GM21737 (cell line): ENCODE results near the gene BSG.
"Not testable (repeated sequence)": the region's sequence is repeated elsewhere in the genome, so short reads cannot be mapped to it uniquely, and the experiment has no call there.

Experiments
- ATAC-seq: cut with Tn5 transposase; IDR thresholded peaks from one replicate; pipeline ENCODE4 v1.9.1; 2021; ENCODE audit warnings: mild to moderate bottlenecking, moderate library complexity; ENCODE audit not compliant: unreplicated experiment

The BSG gene

GRCh38 chr19:602391-603301 lies 30.2 kb downstream of the BSG start:
- no peak for ATAC-seq

- not testable (repeated sequence) for ATAC-seq
Measured at GRCh38 chr19:603302-603639, 30.9 kb downstream of the BSG start.

- not testable (repeated sequence) for ATAC-seq
Measured at GRCh38 chr19:603779-604178, 31.4 kb downstream of the BSG start.

GRCh38 chr19:604355-604754 lies 32.0 kb downstream of the BSG start:
- ATAC-seq = no peak

GRCh38 chr19:605061-605971 lies 32.9 kb downstream of the BSG start:
- not testable (repeated sequence) for ATAC-seq

- no peak for ATAC-seq
Measured at GRCh38 chr19:607301-608154, 35.1 kb downstream of the BSG start.

GRCh38 chr19:608155-609003 lies 36.0 kb downstream of the BSG start:
- no peak for ATAC-seq

- no peak for ATAC-seq
Measured at GRCh38 chr19:609004-609346, 36.6 kb downstream of the BSG start.

GRCh38 chr19:610071-610800 lies 37.8 kb downstream of the BSG start:
- no peak for ATAC-seq

- no peak for ATAC-seq
Measured at GRCh38 chr19:610801-611480, 38.5 kb downstream of the BSG start.

GRCh38 chr19:611481-611868 lies 39.1 kb downstream of the BSG start:
- ATAC-seq = no peak

- no peak for ATAC-seq
Measured at GRCh38 chr19:612941-613340, 40.5 kb downstream of the BSG start.

- no peak for ATAC-seq
Measured at GRCh38 chr19:613732-614567, 41.6 kb downstream of the BSG start.

GRCh38 chr19:615619-616018 lies 43.2 kb downstream of the BSG start:
- no peak for ATAC-seq

- no peak for ATAC-seq
Measured at GRCh38 chr19:616062-616700, 43.8 kb downstream of the BSG start.

- no peak for ATAC-seq
Measured at GRCh38 chr19:616747-617526, 44.5 kb downstream of the BSG start.
